SU-DHL-6 (cell line): ENCODE measurements around the gene PCGF1.

Experiments
- H2AFZ ChIP-seq: fragments of 200-600 bp; sonication (generic); 2 replicates; pipeline ENCODE4 v1.6.1; 2014; ENCODE audit warnings: low read depth, mild to moderate bottlenecking, moderate library complexity, mixed read lengths, antibody characterized with exemption, low read length; ENCODE audit not compliant: severe bottlenecking
- H3F3A ChIP-seq: fragments of 200-600 bp; shearing (Covaris generic); 2 replicates; pipeline ENCODE4 v1.6.0; 2016; ENCODE audit warnings: antibody characterized with exemption, mild to moderate bottlenecking; ENCODE audit not compliant: insufficient read depth
- H3K27ac ChIP-seq: fragments of 200-600 bp; sonication (generic); 2 replicates; pipeline ENCODE4 v1.5.1; 2016; ENCODE audit warnings: low read depth, mild to moderate bottlenecking, low read length, moderate library complexity, mixed read lengths
- H3K27me3 ChIP-seq: fragments of 200-600 bp; sonication (generic), shearing (Covaris generic); 2 replicates; pipeline ENCODE4 v1.6.0; 2014; ENCODE audit warnings: mild to moderate bottlenecking, low read length
- H3K36me3 ChIP-seq: fragments of 200-600 bp; sonication (generic); 2 replicates; pipeline ENCODE4 v1.6.1; 2014; ENCODE audit warnings: mild to moderate bottlenecking, low read length, mixed read lengths
- H3K4me2 ChIP-seq: fragments of 300-600, 200-600 bp; shearing (Covaris generic), sonication (generic); 2 replicates; pipeline ENCODE4 v1.6.0; 2014; ENCODE audit warnings: low read length, low read depth, mild to moderate bottlenecking; ENCODE audit not compliant: poor library complexity, severe bottlenecking
- H3K4me3 ChIP-seq: fragments of 200-600 bp; sonication (generic); 2 replicates; pipeline ENCODE4 v1.5.1; 2014; ENCODE audit warnings: antibody characterized with exemption, low read length, mild to moderate bottlenecking, mixed read lengths; ENCODE audit not compliant: insufficient read depth, poor library complexity, severe bottlenecking
- H3K79me2 ChIP-seq: fragments of 200-600 bp; sonication (generic); 2 replicates; pipeline ENCODE4 v1.6.1; 2014; ENCODE audit warnings: mild to moderate bottlenecking, low read length, moderate library complexity; ENCODE audit not compliant: insufficient read depth
- H3K9ac ChIP-seq: fragments of 200-600 bp; sonication (generic); 2 replicates; pipeline ENCODE4 v1.7.0; 2014; ENCODE audit warnings: mild to moderate bottlenecking, low read length
- H3K9me2 ChIP-seq: fragments of 200-600 bp; sonication (generic); replicated peaks from 2 replicates; pipeline ENCODE4 v1.6.1; 2014; ENCODE audit warnings: low read length; ENCODE audit not compliant: insufficient read depth
- H3K9me3 ChIP-seq: fragments of 200-600 bp; sonication (generic); 2 replicates; pipeline ENCODE4 v1.6.1; 2014; ENCODE audit warnings: low read length, mixed read lengths; ENCODE audit not compliant: insufficient read depth
- H4K20me1 ChIP-seq: fragments of 200-600 bp; sonication (generic); 2 replicates; pipeline ENCODE4 v1.6.1; 2014; ENCODE audit warnings: low read depth, mild to moderate bottlenecking, antibody characterized with exemption, low read length, moderate library complexity, mixed read lengths
- CTCF ChIP-seq: fragments of 200-600 bp; sonication (generic); IDR thresholded peaks from one replicate; pipeline ENCODE4 v1.5.1; 2017; ENCODE audit warnings: antibody characterized with exemption, mild to moderate bottlenecking, low read length, moderate library complexity; ENCODE audit not compliant: insufficient read depth, poor library complexity, severe bottlenecking
- EZH2phosphoT487 ChIP-seq: fragments of 200-600 bp; sonication (generic), shearing (Covaris generic); conservative IDR thresholded peaks from 2 replicates; pipeline ENCODE4 v1.6.1; 2018; ENCODE audit warnings: mild to moderate bottlenecking, antibody characterized with exemption, low read length, moderate library complexity, mixed read lengths

The PCGF1 gene

GRCh38 chr2:74552914-74553811, 45.7 kb upstream of the PCGF1 start:
- no peak overlapping the region for H3K9ac ChIP-seq
- H2AFZ ChIP-seq, result no peak overlapping the region
- no peak overlapping the region for H3K4me2 ChIP-seq
- H3F3A ChIP-seq, result no peaks in the 10 kb centered on the region
- no peak for TF ChIP-seq CTCF
- no peaks in the 10 kb centered on the region for H3K9me2 ChIP-seq
- H3K9me3 ChIP-seq, result no peaks in the 10 kb centered on the region
- H3K79me2 ChIP-seq, result no peaks in the 10 kb centered on the region
- H4K20me1 ChIP-seq, result no peaks in the 10 kb centered on the region
- no peak overlapping the region for H3K27ac ChIP-seq
- H3K4me3 ChIP-seq, result no peak overlapping the region
- H3K36me3 ChIP-seq, result no peaks in the 10 kb centered on the region
- H3K27me3 ChIP-seq, result no peaks in the 10 kb centered on the region

- H3K9me2 ChIP-seq, result no peaks in the 10 kb centered on the region
- H3K4me2 ChIP-seq, result no peak overlapping the region
- TF ChIP-seq CTCF (no peak), EZH2phosphoT487 (no peak)
- no peaks in the 10 kb centered on the region for H4K20me1 ChIP-seq
- no peak overlapping the region for H2AFZ ChIP-seq
- H3K9me3 ChIP-seq, result no peaks in the 10 kb centered on the region
- no peaks in the 10 kb centered on the region for H3K79me2 ChIP-seq
- no peaks in the 10 kb centered on the region for H3K36me3 ChIP-seq
- H3K4me3 ChIP-seq, result no peak overlapping the region
- H3F3A ChIP-seq, result no peaks in the 10 kb centered on the region
- no peak overlapping the region for H3K9ac ChIP-seq
- H3K27me3 ChIP-seq, result no peaks in the 10 kb centered on the region
- no peak overlapping the region for H3K27ac ChIP-seq
These were observed 44.7 kb upstream of the PCGF1 start for GRCh38 chr2:74551942-74552913.

GRCh38 chr2:74551530-74551929, 44.0 kb upstream of the PCGF1 start:
- no peaks in the 10 kb centered on the region for H3F3A ChIP-seq
- no peaks in the 10 kb centered on the region for H4K20me1 ChIP-seq
- H3K27ac ChIP-seq, result no peak overlapping the region
- no peak overlapping the region for H3K4me2 ChIP-seq
- no peaks in the 10 kb centered on the region for H3K9me3 ChIP-seq
- H3K9me2 ChIP-seq, result no peaks in the 10 kb centered on the region
- no peak overlapping the region for H3K4me3 ChIP-seq
- no peak for TF ChIP-seq EZH2phosphoT487
- no peak for TF ChIP-seq CTCF
- no peak overlapping the region for H3K9ac ChIP-seq
- H3K79me2 ChIP-seq, result no peaks in the 10 kb centered on the region
- no peaks in the 10 kb centered on the region for H3K27me3 ChIP-seq
- no peaks in the 10 kb centered on the region for H3K36me3 ChIP-seq
- no peak overlapping the region for H2AFZ ChIP-seq
